Measurements from ENCODE around the gene MCC. TPM values are rescaled to one million over a fixed set of nuclear protein-coding genes. Genes with fewer than 3 reads are reported as not detected.

The MCC gene
- total RNA-seq, 4 donors from 2014 or later: 17.1 to 90.7 (median 40.1) TPM

- no peaks in the 10 kb centered on the region for H3K27me3 ChIP-seq
- TF ChIP-seq, protein P1, sequence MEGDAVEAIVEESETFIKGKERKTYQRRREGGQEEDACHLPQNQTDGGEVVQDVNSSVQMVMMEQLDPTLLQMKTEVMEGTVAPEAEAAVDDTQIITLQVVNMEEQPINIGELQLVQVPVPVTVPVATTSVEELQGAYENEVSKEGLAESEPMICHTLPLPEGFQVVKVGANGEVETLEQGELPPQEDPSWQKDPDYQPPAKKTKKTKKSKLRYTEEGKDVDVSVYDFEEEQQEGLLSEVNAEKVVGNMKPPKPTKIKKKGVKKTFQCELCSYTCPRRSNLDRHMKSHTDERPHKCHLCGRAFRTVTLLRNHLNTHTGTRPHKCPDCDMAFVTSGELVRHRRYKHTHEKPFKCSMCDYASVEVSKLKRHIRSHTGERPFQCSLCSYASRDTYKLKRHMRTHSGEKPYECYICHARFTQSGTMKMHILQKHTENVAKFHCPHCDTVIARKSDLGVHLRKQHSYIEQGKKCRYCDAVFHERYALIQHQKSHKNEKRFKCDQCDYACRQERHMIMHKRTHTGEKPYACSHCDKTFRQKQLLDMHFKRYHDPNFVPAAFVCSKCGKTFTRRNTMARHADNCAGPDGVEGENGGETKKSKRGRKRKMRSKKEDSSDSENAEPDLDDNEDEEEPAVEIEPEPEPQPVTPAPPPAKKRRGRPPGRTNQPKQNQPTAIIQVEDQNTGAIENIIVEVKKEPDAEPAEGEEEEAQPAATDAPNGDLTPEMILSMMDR (IDR thresholded peaks at IDR 0.05): no peak
- no peak for TF ChIP-seq POLR2A (IDR thresholded peaks at IDR 0.05)
- no peak for DNase-seq
- no peak overlapping the region for H3K27ac ChIP-seq
- H3K36me3 ChIP-seq: no peaks in the 10 kb centered on the region
- H3K4me3 ChIP-seq: no peak overlapping the region
- intact Hi-C loops (cut with DNase I; ENCODE audit: low total_unique reads): no loop called here
- H3K9me3 ChIP-seq: no peaks in the 10 kb centered on the region
- no peaks in the 10 kb centered on the region for H3K4me1 ChIP-seq
These were observed 207.7 kb downstream of the MCC start for GRCh38 chr5:113280541-113280940.

GRCh38 chr5:113278976-113279375 is 209.3 kb downstream of the MCC start:
- no peaks in the 10 kb centered on the region for H3K4me1 ChIP-seq
- H3K4me3 ChIP-seq: no peak overlapping the region
- intact Hi-C loops (cut with DNase I; ENCODE audit: low total_unique reads): no loop called here
- H3K27ac ChIP-seq: no peak overlapping the region
- no peaks in the 10 kb centered on the region for H3K27me3 ChIP-seq
- no peak for DNase-seq
- no peaks in the 10 kb centered on the region for H3K36me3 ChIP-seq
- TF ChIP-seq, protein P1 (IDR thresholded peaks at IDR 0.05): no peak
- no peak for TF ChIP-seq POLR2A (IDR thresholded peaks at IDR 0.05)
- no peaks in the 10 kb centered on the region for H3K9me3 ChIP-seq

DNA sequence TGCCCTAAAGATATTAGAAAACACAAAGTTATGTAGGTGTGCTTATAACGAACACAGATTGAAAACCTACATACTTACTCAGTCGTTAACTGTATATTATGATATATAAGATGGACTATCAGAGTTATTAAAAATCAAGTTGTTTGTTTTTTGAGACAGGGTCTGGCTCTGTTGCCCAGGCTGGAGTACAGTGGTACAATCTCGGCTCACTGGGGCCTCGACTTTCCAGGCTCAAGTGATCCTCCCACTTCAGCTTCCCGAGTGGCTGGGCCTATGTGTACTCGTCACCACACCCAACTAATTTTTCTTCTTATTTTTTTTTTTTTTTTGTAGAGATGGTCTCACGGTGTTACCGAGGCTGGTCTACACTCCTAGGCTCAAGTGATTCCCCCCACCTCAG is 211.8 kb downstream of the MCC start:
- no peaks in the 10 kb centered on the region for H3K9me3 ChIP-seq
- H3K27me3 ChIP-seq: no peaks in the 10 kb centered on the region
- intact Hi-C loops (cut with DNase I; ENCODE audit: low total_unique reads): no loop called here
- H3K4me1 ChIP-seq: no peaks in the 10 kb centered on the region
- no peaks in the 10 kb centered on the region for H3K36me3 ChIP-seq
- no peak overlapping the region for H3K4me3 ChIP-seq
- TF ChIP-seq POLR2A (IDR thresholded peaks at IDR 0.05): no peak
- TF ChIP-seq, protein P1 (IDR thresholded peaks at IDR 0.05): no peak
- H3K27ac ChIP-seq: no peak overlapping the region
- no peak for DNase-seq

DNA sequence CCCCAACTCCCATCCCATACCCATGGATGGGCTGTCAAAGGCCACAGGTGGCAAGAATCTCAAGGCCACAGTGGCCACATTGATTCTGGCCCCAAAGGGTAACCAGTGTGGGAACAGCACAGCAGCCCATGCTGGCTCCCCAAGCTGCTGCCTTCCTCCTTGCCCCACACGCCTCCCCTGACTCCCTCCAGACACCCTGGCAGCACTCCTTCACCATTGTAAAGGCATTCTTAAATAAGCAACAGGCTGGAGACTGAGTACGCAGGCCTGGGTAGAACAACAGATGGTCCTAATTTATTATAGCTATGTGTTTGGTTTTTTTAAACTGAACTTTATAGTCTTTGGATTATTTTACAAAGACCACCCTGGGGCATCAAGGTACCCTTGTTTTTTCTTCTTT is 212.3 kb downstream of the MCC start:
- no peaks in the 10 kb centered on the region for H3K9me3 ChIP-seq
- TF ChIP-seq, protein P1 (IDR thresholded peaks at IDR 0.05): no peak
- TF ChIP-seq POLR2A (IDR thresholded peaks at IDR 0.05): no peak
- no peaks in the 10 kb centered on the region for H3K4me1 ChIP-seq
- intact Hi-C loops (cut with DNase I; ENCODE audit: low total_unique reads): no loop called here
- no peaks in the 10 kb centered on the region for H3K36me3 ChIP-seq
- H3K4me3 ChIP-seq: no peak overlapping the region
- no peak overlapping the region for H3K27ac ChIP-seq
- no peaks in the 10 kb centered on the region for H3K27me3 ChIP-seq
- DNase-seq: no peak

DNA sequence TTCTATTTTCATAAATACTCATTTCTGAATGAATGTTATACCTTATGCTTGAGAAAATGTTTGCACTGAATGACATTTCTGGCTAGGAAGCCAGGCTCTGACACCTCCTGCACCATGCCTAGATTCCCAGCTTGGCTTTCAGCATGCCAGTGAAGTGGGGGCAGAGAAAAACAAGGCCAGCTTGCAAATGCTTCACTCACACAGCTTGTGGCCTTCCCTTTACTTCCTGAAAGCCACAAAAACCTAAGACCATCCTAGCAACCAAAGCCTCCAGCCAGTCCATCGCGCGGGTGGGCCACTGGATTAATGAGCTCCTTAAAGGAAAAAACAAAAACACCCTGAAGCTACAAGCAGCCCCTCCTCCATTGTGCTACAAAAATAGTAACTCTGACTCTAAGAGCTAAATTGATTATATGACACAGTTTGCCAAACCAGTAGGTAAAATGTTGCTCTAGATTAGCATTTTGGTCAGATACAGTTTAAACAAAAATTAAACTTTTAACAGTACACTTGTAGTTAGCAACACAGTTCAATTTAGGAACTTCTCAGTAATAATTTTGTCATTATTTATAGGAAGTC is 213.3 kb downstream of the MCC start:
- TF ChIP-seq, protein P1 (IDR thresholded peaks at IDR 0.05): no peak
- no peak for TF ChIP-seq POLR2A (IDR thresholded peaks at IDR 0.05)
- Histone ChIP-seq H3K27me3 (no peaks in the 10 kb centered on the region), H3K36me3 (no peaks in the 10 kb centered on the region), H3K4me3 (no peak overlapping the region), H3K9me3 (no peaks in the 10 kb centered on the region), H3K4me1 (no peaks in the 10 kb centered on the region), H3K27ac (no peak overlapping the region)
- DNase-seq: no peak
- intact Hi-C loops (cut with DNase I; ENCODE audit: low total_unique reads): no loop called here

Data from uterus (tissue), 4 donors.